Panc1 (cell line): ENCODE measurements around the gene PCBP4. TPM values are rescaled to one million over a fixed set of nuclear protein-coding genes. Genes with fewer than 3 reads are reported as not detected.
A peak's percentile ranks its signal among the peaks of the same experiment; 100 is the strongest.

Experiments used
- ATAC-seq: fragments of 200-7000 bp; cut with Tn5 transposase; 2 replicates; pipeline ENCODE4 v1.9.1; 2020; ENCODE audit warnings: mild to moderate bottlenecking, moderate library complexity
- BruUV-seq: library from RNA; stranded (reverse); fragments of 400-500 nt; replicated peaks from 2 replicates; lab custom pipeline; 2021; lab: Mats Ljungman, UMichigan
- CTCF ChIA-PET: fragments of 300-600 bp; sonication (Branson Sonifier 250); formaldehyde crosslinking; loops from one replicate; lab custom pipeline; 2022; ENCODE audit warnings: antibody characterized with exemption; lab: Charles Lee
- POLR2A ChIA-PET: fragments of 300-600 bp; sonication (Branson Sonifier 250); formaldehyde crosslinking; loops from one replicate; lab custom pipeline; 2022; ENCODE audit warnings: antibody characterized with exemption; lab: Charles Lee
- DNase-seq: peaks from one replicate; pipeline ENCODE4 v3.0.0-alpha.2; 2010; ENCODE audit warnings: low read depth, low spot score
- H3K27ac ChIP-seq: 2 replicates; pipeline ENCODE4 v1.5.1; 2011; ENCODE audit warnings: mild to moderate bottlenecking, low read length, inconsistent platforms
- H3K27me3 ChIP-seq: fragments of 200-500 bp; sonication (Bioruptor generic); 2 replicates; pipeline ENCODE4 v1.6.0; 2014; ENCODE audit warnings: low read length, inconsistent platforms; ENCODE audit not compliant: control insufficient read depth, insufficient read depth
- H3K36me3 ChIP-seq: fragments of 200-500 bp; sonication (Bioruptor generic); 2 replicates; pipeline ENCODE4 v1.5.1; 2014; ENCODE audit warnings: inconsistent platforms, mild to moderate bottlenecking, low read length, moderate library complexity; ENCODE audit not compliant: control insufficient read depth, insufficient read depth
- H3K4me1 ChIP-seq: 2 replicates; pipeline ENCODE4 v1.5.1; 2011; ENCODE audit warnings: inconsistent platforms, mild to moderate bottlenecking, low read length, moderate library complexity; ENCODE audit not compliant: control insufficient read depth, insufficient read depth
- H3K4me3 ChIP-seq, 2 experiments: 2 replicates each; pipeline ENCODE4 v1.5.1; 2011 to 2012; ENCODE audit warnings: low read depth in 2 of 2, low read length in 2 of 2, mild to moderate bottlenecking in 2 of 2, inconsistent platforms in 1 of 2, moderate library complexity in 1 of 2
- H3K9me3 ChIP-seq: fragments of 200-500 bp; sonication (Bioruptor generic); 2 replicates; pipeline ENCODE4 v1.5.1; 2014; ENCODE audit warnings: low read depth, mild to moderate bottlenecking, inconsistent platforms, low read length, moderate library complexity; ENCODE audit not compliant: control insufficient read depth, insufficient read depth
- POLR2AphosphoS5 ChIP-seq: IDR thresholded peaks from 2 replicates; pipeline ENCODE4 v1.6.1; 2012; ENCODE audit warnings: mild to moderate bottlenecking, low read depth, low read length, moderate library complexity
- SIN3A ChIP-seq: IDR thresholded peaks from 2 replicates; pipeline ENCODE4 v1.6.1; 2012; ENCODE audit warnings: low read depth, mild to moderate bottlenecking, low read length, moderate library complexity, borderline replicate concordance; ENCODE audit not compliant: insufficient read depth
- TCF7L2 ChIP-seq: IDR thresholded peaks from 2 replicates; pipeline ENCODE4 v1.6.1; 2011; ENCODE audit warnings: mild to moderate bottlenecking, low read depth, low read length, inconsistent platforms
- in situ Hi-C: cut with HindIII; loops from 2 replicates; pipeline ENCODE4 v1.10.0; 2016; ENCODE audit warnings: low sequenced_read_pairs, low pct_unique_long_range_greater_than_20kb
- intact Hi-C: fragments of 100-400 bp; cut with micrococcal nuclease; formaldehyde crosslinking; loops from one replicate; pipeline ENCODE4 v1.10.0; 2022; ENCODE audit not compliant: unreplicated experiment
- total RNA-seq: library from RNA; stranded (reverse); gene quantifications from one replicate; pipeline ENCODE4 v1.2.1, GENCODE V29; 2021; ENCODE audit not compliant: unreplicated experiment
- TF ChIP-seq, protein P1 (sequence below), 2 experiments: IDR thresholded peaks; 2 replicates each; pipeline ENCODE4 v1.6.1; 2011 to 2012; ENCODE audit warnings: low read depth in 2 of 2, control low read depth in 1 of 2, low read length in 1 of 2, mild to moderate bottlenecking in 1 of 2, moderate library complexity in 1 of 2; ENCODE audit not compliant: insufficient read depth in 1 of 2
- TF ChIP-seq, protein P2 (sequence below): fragments of 450-650 bp; IDR thresholded peaks from 2 replicates; pipeline ENCODE4 v1.5.1; 2017; ENCODE audit warnings: mild to moderate bottlenecking

Gene PCBP4
- total RNA-seq, 1 experiment from 2014 or later, result 58.0 TPM

DNA sequence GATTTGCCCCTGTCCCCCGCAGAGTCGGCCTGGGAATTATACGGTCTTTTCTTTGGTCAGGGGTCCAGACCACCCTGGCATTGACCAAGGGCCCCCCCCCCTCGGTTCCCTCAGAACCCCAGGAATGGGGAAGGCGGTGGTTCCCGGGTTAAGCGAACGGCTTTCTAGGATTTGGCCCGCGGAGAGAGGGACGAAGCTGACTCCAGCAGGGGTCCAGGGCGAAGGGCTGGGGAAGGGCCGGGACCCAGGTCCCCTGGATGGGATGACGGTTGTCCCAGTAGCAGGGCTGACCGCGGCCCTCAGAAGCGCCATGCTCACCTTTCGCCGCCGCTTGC is 25.8 kb downstream of the PCBP4 start:
- CTCF ChIA-PET, result interaction anchor here (0.8 to 1.2 kb wide), 2 partner anchors 32 to 42 kb away, joined by 3 to 7 read pairs; partner anchors contain the start of genes ABHD14B and ACY1
- no peak for DNase-seq
- in situ Hi-C loops (no loop called here), intact Hi-C loops (no loop called here)
- BruUV-seq, result no TSS peak
- TF ChIP-seq, protein P1, sequence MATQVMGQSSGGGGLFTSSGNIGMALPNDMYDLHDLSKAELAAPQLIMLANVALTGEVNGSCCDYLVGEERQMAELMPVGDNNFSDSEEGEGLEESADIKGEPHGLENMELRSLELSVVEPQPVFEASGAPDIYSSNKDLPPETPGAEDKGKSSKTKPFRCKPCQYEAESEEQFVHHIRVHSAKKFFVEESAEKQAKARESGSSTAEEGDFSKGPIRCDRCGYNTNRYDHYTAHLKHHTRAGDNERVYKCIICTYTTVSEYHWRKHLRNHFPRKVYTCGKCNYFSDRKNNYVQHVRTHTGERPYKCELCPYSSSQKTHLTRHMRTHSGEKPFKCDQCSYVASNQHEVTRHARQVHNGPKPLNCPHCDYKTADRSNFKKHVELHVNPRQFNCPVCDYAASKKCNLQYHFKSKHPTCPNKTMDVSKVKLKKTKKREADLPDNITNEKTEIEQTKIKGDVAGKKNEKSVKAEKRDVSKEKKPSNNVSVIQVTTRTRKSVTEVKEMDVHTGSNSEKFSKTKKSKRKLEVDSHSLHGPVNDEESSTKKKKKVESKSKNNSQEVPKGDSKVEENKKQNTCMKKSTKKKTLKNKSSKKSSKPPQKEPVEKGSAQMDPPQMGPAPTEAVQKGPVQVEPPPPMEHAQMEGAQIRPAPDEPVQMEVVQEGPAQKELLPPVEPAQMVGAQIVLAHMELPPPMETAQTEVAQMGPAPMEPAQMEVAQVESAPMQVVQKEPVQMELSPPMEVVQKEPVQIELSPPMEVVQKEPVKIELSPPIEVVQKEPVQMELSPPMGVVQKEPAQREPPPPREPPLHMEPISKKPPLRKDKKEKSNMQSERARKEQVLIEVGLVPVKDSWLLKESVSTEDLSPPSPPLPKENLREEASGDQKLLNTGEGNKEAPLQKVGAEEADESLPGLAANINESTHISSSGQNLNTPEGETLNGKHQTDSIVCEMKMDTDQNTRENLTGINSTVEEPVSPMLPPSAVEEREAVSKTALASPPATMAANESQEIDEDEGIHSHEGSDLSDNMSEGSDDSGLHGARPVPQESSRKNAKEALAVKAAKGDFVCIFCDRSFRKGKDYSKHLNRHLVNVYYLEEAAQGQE (IDR thresholded peaks at IDR 0.05; ENCODE audit: insufficient read depth in 1 of 2, low read depth in 2 of 2, low read length in 1 of 2), result no peak
- TF ChIP-seq, protein P2, sequence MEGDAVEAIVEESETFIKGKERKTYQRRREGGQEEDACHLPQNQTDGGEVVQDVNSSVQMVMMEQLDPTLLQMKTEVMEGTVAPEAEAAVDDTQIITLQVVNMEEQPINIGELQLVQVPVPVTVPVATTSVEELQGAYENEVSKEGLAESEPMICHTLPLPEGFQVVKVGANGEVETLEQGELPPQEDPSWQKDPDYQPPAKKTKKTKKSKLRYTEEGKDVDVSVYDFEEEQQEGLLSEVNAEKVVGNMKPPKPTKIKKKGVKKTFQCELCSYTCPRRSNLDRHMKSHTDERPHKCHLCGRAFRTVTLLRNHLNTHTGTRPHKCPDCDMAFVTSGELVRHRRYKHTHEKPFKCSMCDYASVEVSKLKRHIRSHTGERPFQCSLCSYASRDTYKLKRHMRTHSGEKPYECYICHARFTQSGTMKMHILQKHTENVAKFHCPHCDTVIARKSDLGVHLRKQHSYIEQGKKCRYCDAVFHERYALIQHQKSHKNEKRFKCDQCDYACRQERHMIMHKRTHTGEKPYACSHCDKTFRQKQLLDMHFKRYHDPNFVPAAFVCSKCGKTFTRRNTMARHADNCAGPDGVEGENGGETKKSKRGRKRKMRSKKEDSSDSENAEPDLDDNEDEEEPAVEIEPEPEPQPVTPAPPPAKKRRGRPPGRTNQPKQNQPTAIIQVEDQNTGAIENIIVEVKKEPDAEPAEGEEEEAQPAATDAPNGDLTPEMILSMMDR, result no peak
- TF ChIP-seq SIN3A (no peak), TCF7L2 (no peak), POLR2AphosphoS5 (no peak)
- Histone ChIP-seq H3K9me3 (no peaks in the 10 kb centered on the region), H3K27me3 (no peaks in the 10 kb centered on the region), H3K4me3 (peak overlapping the region; percentile 93 to 94), H3K4me1 (peaks cover 7% of the 10 kb centered on the region; the same call in 1 of the 2 replicates), H3K27ac (peak overlapping the region; percentile 78), H3K36me3 (no peaks in the 10 kb centered on the region; the same call in 1 of the 2 replicates)
- ATAC-seq, result peak; percentile 6
- POLR2A ChIA-PET, result interaction anchor here (0.6 to 0.7 kb wide), 2 partner anchors 66 to 217 kb away, joined by 3 to 5 read pairs; no protein-coding TSS in a partner anchor

- in situ Hi-C loops, result no loop called here
Observed at GRCh38 chr3:51940648-51941462, 26.4 kb downstream of the PCBP4 start.

More at GRCh38 chr3:51940648-51941462, 26.4 kb downstream of the PCBP4 start:
- Histone ChIP-seq H3K36me3 (no peaks in the 10 kb centered on the region; the same call in 1 of the 2 replicates), H3K27ac (peak overlapping the region; percentile 78), H3K27me3 (no peaks in the 10 kb centered on the region), H3K4me3 (peak overlapping the region; percentile 93 to 94), H3K4me1 (peaks cover 7% of the 10 kb centered on the region; the same call in 1 of the 2 replicates), H3K9me3 (no peaks in the 10 kb centered on the region)
- ChIA-PET POLR2A (interaction anchor here (0.6 kb wide), 1 partner anchor 67 kb away, joined by 5 read pairs; no protein-coding TSS in a partner anchor), CTCF (interaction anchor here (0.8 to 1.2 kb wide), 2 partner anchors 33 to 42 kb away, joined by 3 to 7 read pairs; partner anchors contain the start of genes ABHD14B and ACY1)
- DNase-seq, result no peak
- intact Hi-C loops, result no loop called here
- no peak for ATAC-seq
- no peak for TF ChIP-seq POLR2AphosphoS5
- TF ChIP-seq, protein P2, result no peak
- no peak for TF ChIP-seq TCF7L2
- TF ChIP-seq, protein P1 (IDR thresholded peaks at IDR 0.05; ENCODE audit: insufficient read depth in 1 of 2, low read depth in 2 of 2, low read length in 1 of 2), result no peak
- no peak for TF ChIP-seq SIN3A
- TSS peak; percentile 85 for BruUV-seq
